Thoracic aorta (tissue), 2 donors: ENCODE data around the gene CFAP210. TPM values are rescaled to one million over a fixed set of nuclear protein-coding genes. Genes with fewer than 3 reads are reported as not detected.
"Not testable (repeated sequence)": the region's sequence is repeated elsewhere in the genome, so short reads cannot be mapped to it uniquely, and the experiment has no call there.

Experiments used
- ATAC-seq: fragments of 150-250 bp; one replicate; pipeline ENCODE4 v1.8.0; 2017; ENCODE audit warnings: low read depth; ENCODE audit not compliant: insufficient number of reproducible peaks, low FRiP score
- DNase-seq: peaks from one replicate; pipeline ENCODE4 v3.0.0-alpha.2; 2020; ENCODE audit warnings: low spot score
- H3K27ac ChIP-seq, 2 donors: fragments of 200-600 bp; sonication (generic); 1 replicate in 1 of 2; 2 replicates in 1 of 2; pipeline ENCODE4 v1.5.1; 2016; ENCODE audit warnings: mild to moderate bottlenecking in 2 of 2, moderate library complexity in 2 of 2
- H3K27me3 ChIP-seq: fragments of 200-600 bp; sonication (generic); replicated peaks from 2 replicates; pipeline ENCODE4 v1.6.0; 2016; ENCODE audit warnings: mild to moderate bottlenecking; ENCODE audit not compliant: insufficient read depth
- H3K36me3 ChIP-seq: fragments of 200-600 bp; sonication (generic); one replicate; pipeline ENCODE4 v1.5.1; 2016
- H3K4me1 ChIP-seq, 2 donors: fragments of 200-600 bp; sonication (generic); 1 replicate in 1 of 2; 2 replicates in 1 of 2; pipeline versions ENCODE4 v1.5.1 to v1.6.0; 2016; ENCODE audit warnings: low read depth in 2 of 2, mild to moderate bottlenecking in 1 of 2; ENCODE audit not compliant: control insufficient read depth in 1 of 2
- H3K4me3 ChIP-seq: fragments of 200-600 bp; sonication (generic); 2 replicates; pipeline ENCODE4 v1.5.1; 2016; ENCODE audit warnings: mild to moderate bottlenecking
- H3K9me3 ChIP-seq: fragments of 200-600 bp; sonication (generic); 2 replicates; pipeline ENCODE4 v1.5.1; 2016
- CTCF ChIP-seq: fragments of 200-600 bp; sonication (generic); IDR thresholded peaks from one replicate; pipeline ENCODE4 v1.5.1; 2019; ENCODE audit warnings: antibody characterized with exemption
- total RNA-seq, 2 donors: library from RNA; depleted of rRNA; stranded (reverse); fragments of >200 nt; gene quantifications; one replicate each; pipeline versions ENCODE4 v1.1.0 to v1.2.3, GENCODE V29; 2016

The CFAP210 gene
- total RNA-seq, 2 donors from 2014 or later = not detected

GRCh38 chr2:169636440-169637097 lies 57.6 kb downstream of the CFAP210 start:
- H3K27me3 ChIP-seq = no peaks in the 10 kb centered on the region
- H3K36me3 ChIP-seq = peaks cover 39% of the 10 kb centered on the region
- H3K4me1 ChIP-seq = no peaks in the 10 kb centered on the region
- H3K4me3 ChIP-seq = no peak overlapping the region
- no peak for ATAC-seq
- H3K9me3 ChIP-seq = no peaks in the 10 kb centered on the region
- H3K27ac ChIP-seq = no peak overlapping the region
- DNase-seq = no peak
- TF ChIP-seq CTCF = no peak

GRCh38 chr2:169625781-169626180 lies 68.4 kb downstream of the CFAP210 start:
- ATAC-seq = no peak
- H3K27ac ChIP-seq = no peak overlapping the region
- H3K9me3 ChIP-seq = no peaks in the 10 kb centered on the region
- no peaks in the 10 kb centered on the region for H3K4me1 ChIP-seq
- H3K36me3 ChIP-seq = peaks cover 12% of the 10 kb centered on the region
- no peak overlapping the region for H3K4me3 ChIP-seq
- no peaks in the 10 kb centered on the region for H3K27me3 ChIP-seq
- no peak for DNase-seq
- no peak for TF ChIP-seq CTCF

- H3K9me3 ChIP-seq = no peaks in the 10 kb centered on the region
- no peak overlapping the region for H3K27ac ChIP-seq
- ATAC-seq = no peak
- H3K4me1 ChIP-seq = no peaks in the 10 kb centered on the region
- no peak overlapping the region for H3K4me3 ChIP-seq
- no peaks in the 10 kb centered on the region for H3K27me3 ChIP-seq
- peaks cover 9% of the 10 kb centered on the region for H3K36me3 ChIP-seq
- TF ChIP-seq CTCF = no peak
- no peak for DNase-seq
These were observed 71.0 kb downstream of the CFAP210 start for GRCh38 chr2:169623235-169623634.

GRCh38 chr2:169620509-169620908 lies 73.7 kb downstream of the CFAP210 start:
- Histone ChIP-seq H3K4me3 (no peak overlapping the region), H3K9me3 (no peaks in the 10 kb centered on the region), H3K27me3 (no peaks in the 10 kb centered on the region), H3K27ac (no peak overlapping the region), H3K4me1 (no peaks in the 10 kb centered on the region), H3K36me3 (peaks cover 26% of the 10 kb centered on the region)
- ATAC-seq (no peak), DNase-seq (no peak)
- no peak for TF ChIP-seq CTCF

GRCh38 chr2:169619946-169620345 lies 74.3 kb downstream of the CFAP210 start:
- H3K4me1 ChIP-seq = no peaks in the 10 kb centered on the region
- no peaks in the 10 kb centered on the region for H3K27me3 ChIP-seq
- no peaks in the 10 kb centered on the region for H3K9me3 ChIP-seq
- no peak overlapping the region for H3K27ac ChIP-seq
- TF ChIP-seq CTCF = no peak
- DNase-seq (no peak), ATAC-seq (no peak)
- H3K4me3 ChIP-seq = no peak overlapping the region
- H3K36me3 ChIP-seq = peaks cover 29% of the 10 kb centered on the region

DNA sequence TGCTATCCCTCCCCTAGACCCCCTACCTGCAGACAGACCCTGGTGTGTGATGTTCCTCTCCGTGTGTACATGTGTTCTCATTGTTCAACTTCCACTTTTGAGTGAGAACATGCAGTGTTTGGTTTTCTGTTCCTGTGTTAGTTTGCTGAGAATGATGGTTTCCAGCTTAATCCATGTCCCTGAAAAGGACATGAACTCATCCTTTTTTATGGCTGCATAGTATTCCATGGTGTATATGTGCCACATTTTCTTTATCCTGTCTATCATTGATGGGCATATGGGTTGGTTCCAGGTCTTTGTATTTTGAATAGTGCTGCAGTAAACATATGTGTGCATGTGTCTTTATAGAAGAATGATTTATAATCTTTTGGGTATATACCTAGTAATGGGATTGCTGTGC lies 78.2 kb downstream of the CFAP210 start:
- H3K4me1 ChIP-seq, H3K27ac ChIP-seq, ATAC-seq, H3K27me3 ChIP-seq, H3K4me3 ChIP-seq, DNase-seq, H3K9me3 ChIP-seq: not testable (repeated sequence)
- peaks cover 40% of the 10 kb centered on the region for H3K36me3 ChIP-seq
